Activated T-cell treated with anti-CD3 and anti-CD28 coated beads, Interleukin-2, amount 50 U/mL, for 4 hours (primary cell): ENCODE data around the gene SLC24A3. TPM values are rescaled to one million over a fixed set of nuclear protein-coding genes. Genes with fewer than 3 reads are reported as not detected.

Experiments
- ATAC-seq, 2 donors: fragments of 200-7000 bp; cut with Tn5 transposase; one replicate each; pipeline ENCODE4 v1.10.0; 2021
- DNase-seq: peaks from one replicate; pipeline ENCODE4 v3.0.0-alpha.2; 2020
- H3K27me3 Mint-ChIP-seq: one replicate; pipeline ENCODE4 v1.8.0; 2021; ENCODE audit warnings: low read depth, mixed read lengths
- H3K36me3 Mint-ChIP-seq: one replicate; pipeline ENCODE4 v1.8.0; 2022; ENCODE audit warnings: mixed read lengths; ENCODE audit not compliant: insufficient read depth
- H3K4me1 Mint-ChIP-seq: one replicate; pipeline ENCODE4 v1.8.0; 2021; ENCODE audit warnings: low read depth, mixed read lengths
- H3K4me3 Mint-ChIP-seq: one replicate; pipeline ENCODE4 v1.8.0; 2021; ENCODE audit warnings: mild to moderate bottlenecking, moderate library complexity, mixed read lengths
- H3K9me3 Mint-ChIP-seq: one replicate; pipeline ENCODE4 v1.8.0; 2021; ENCODE audit warnings: mixed read lengths
- total RNA-seq, 3 donors: library from RNA; stranded (reverse); gene quantifications; one replicate each; pipeline ENCODE4 v1.2.1, GENCODE V29; 2021

Gene SLC24A3
- total RNA-seq, 3 donors from 2014 or later = 0.05 to 0.10 TPM; not detected in 1

DNA sequence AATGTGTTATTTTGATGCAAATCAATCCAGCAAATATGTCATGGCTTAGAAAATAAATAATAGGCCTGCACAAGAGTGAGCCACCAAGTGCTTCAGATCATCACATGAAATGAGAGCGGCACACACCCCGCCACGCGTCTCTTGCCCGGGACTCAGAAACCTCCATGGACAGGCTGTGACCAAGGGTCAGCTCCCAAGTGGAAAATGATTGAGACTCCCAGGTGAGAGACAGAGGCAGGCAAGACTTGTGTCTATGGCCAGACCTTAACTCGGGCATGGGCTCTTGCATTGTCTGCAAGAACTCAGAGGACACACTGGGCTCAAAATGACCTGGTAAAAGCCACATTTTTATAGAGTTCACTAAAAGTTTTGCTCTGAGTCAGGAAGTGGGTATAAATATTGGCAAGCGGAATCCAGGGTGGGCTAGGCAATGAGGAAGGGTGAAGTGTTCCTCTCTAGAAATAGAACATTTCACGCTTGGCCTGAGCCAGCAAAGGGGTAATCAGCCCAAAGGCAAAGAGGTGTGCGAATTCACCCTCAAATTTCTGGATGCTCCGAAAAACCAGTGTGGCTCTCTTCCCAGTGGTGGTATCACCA is 514.9 kb downstream of the SLC24A3 start:
- no peaks in the 10 kb centered on the region for H3K9me3 Mint-ChIP-seq
- H3K4me1 Mint-ChIP-seq = no peaks in the 10 kb centered on the region
- DNase-seq (no peak), ATAC-seq (no peak)
- no peaks in the 10 kb centered on the region for H3K27me3 Mint-ChIP-seq
- no peak overlapping the region for H3K4me3 Mint-ChIP-seq
- no peaks in the 10 kb centered on the region for H3K36me3 Mint-ChIP-seq

DNA sequence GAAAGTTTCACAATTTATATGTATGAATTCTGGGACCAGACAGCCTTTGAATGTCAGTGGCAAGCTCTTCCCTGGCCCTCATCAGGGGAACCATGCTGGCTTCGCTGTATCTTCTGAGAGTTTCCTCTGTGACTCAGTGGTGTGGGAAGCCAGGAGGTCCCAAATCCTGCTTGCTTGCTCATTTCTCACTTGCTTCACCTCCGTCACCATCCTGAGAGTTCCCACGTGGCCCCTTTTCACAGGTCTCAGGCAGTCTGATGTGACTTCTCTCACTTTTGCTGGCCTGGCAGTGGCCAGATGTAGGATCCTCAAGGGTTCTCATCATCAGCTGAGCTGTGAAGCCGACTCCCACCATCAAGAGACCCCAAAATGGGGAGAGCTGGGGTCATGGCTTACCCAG is 517.2 kb downstream of the SLC24A3 start:
- no peak for ATAC-seq
- no peak for DNase-seq
- Mint-ChIP-seq H3K4me1 (no peaks in the 10 kb centered on the region), H3K27me3 (peaks cover 3% of the 10 kb centered on the region), H3K9me3 (no peaks in the 10 kb centered on the region), H3K36me3 (no peaks in the 10 kb centered on the region), H3K4me3 (no peak overlapping the region)

DNA sequence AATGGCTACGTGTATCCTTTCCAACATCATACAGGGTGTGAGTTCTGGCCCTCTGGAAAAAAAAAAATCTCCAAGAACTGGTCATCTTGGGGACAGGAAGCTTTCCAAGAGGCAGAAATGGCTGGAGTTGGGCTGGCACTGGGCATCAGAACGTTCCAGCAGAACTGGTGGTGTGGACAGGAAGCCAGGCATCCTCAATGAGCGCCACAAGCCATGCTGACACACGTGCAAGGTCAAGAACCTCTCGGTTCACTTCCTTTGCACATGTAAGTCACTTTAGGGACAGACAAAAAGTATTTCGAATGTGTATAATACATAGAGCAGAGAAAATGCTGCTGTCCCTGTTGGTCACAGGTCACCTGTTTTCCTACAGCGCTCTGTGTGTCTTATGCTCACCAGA is 518.3 kb downstream of the SLC24A3 start:
- Mint-ChIP-seq H3K4me1 (no peaks in the 10 kb centered on the region), H3K9me3 (no peaks in the 10 kb centered on the region), H3K36me3 (no peaks in the 10 kb centered on the region), H3K4me3 (no peak overlapping the region), H3K27me3 (peaks cover 3% of the 10 kb centered on the region)
- DNase-seq (no peak), ATAC-seq (no peak)

DNA sequence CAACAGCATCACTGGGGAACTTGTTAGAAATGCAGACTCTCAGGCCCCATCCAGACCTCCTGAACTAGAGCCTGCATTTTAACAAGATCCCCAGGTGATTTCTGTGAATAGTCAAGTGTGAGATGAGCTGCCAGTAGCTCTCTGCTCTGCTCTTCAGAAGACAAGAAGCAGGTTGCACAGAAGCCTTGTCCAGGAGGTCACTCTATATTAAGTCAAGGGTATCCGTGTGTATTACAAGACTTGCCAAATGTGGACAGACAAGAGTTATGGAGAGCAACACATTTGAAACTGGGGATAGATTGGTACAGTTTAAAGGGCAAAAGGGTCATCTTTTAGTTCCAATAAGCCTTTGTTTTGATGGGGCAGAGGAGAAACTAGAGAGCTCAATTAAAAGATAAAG is 522.4 kb downstream of the SLC24A3 start:
- Mint-ChIP-seq H3K4me1 (no peaks in the 10 kb centered on the region), H3K27me3 (peaks cover 5% of the 10 kb centered on the region), H3K36me3 (no peaks in the 10 kb centered on the region), H3K4me3 (no peak overlapping the region), H3K9me3 (no peaks in the 10 kb centered on the region)
- no peak for ATAC-seq
- no peak for DNase-seq

DNA sequence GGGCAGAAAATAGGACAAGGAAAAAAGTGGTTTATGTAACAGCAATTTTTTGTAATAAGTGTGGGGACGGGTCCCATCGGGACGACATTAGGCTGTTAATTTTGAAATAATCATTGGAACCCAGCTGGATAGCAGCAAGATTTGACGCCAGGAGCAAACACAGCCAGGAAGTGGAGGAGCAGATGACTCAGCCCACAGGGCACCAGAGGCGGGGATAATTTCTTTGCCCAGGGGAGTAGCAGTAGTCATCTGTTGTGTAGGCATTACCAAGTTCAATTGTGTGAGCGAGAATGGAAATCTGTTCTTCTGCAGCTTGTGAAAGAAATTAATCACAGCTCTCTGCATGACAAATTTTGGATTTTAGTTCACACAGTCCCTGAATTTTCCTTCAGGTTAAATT is 523.0 kb downstream of the SLC24A3 start:
- no peaks in the 10 kb centered on the region for H3K9me3 Mint-ChIP-seq
- DNase-seq (no peak), ATAC-seq (no peak)
- no peaks in the 10 kb centered on the region for H3K36me3 Mint-ChIP-seq
- H3K27me3 Mint-ChIP-seq = peaks cover 5% of the 10 kb centered on the region
- H3K4me1 Mint-ChIP-seq = no peaks in the 10 kb centered on the region
- H3K4me3 Mint-ChIP-seq = no peak overlapping the region

DNA sequence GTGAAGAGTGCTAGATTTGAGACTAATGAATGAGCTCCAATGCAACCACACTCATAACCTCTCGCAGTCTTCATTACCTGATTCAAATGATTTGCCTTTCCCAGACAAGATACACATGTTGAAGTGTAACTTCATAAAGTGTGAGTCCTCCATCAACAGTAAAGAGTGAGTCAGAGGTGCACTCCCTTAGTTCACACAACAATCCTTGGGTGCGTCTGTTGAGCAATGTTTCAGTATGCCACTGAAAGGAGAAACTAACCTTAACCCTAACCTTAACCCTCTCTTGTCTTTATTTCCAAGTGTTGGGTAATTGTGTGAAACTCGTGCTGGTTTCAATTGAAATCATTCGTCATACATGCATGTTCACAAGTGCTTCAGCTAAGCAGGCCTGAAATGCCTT is 524.6 kb downstream of the SLC24A3 start:
- H3K9me3 Mint-ChIP-seq = no peaks in the 10 kb centered on the region

DNA sequence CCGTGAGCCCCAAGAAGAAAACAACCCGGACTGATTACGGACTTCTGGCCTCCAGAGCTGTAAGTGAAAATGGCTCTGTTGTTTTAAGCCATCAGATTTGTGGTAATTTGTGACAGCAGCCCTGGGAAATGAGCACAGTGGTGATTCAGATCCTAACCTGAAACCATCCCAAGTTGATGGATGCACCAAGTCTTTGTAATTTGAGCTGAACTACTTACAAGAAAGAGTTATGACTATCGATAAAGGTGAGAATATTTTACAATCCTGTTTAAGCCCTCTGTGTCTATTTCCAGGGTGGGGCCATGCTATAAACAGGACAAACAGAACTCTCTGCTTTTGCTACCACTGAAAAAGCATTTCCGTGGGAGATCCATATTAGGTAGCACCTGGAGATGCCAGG is 526.5 kb downstream of the SLC24A3 start:
- no peak for ATAC-seq

More for the DNA sequence above, 524.6 kb downstream of the SLC24A3 start:
- DNase-seq (no peak), ATAC-seq (peak; percentile 77 to 78)
- Mint-ChIP-seq H3K4me1 (no peaks in the 10 kb centered on the region), H3K36me3 (no peaks in the 10 kb centered on the region), H3K4me3 (no peak overlapping the region), H3K27me3 (peaks cover 8% of the 10 kb centered on the region)

DNA sequence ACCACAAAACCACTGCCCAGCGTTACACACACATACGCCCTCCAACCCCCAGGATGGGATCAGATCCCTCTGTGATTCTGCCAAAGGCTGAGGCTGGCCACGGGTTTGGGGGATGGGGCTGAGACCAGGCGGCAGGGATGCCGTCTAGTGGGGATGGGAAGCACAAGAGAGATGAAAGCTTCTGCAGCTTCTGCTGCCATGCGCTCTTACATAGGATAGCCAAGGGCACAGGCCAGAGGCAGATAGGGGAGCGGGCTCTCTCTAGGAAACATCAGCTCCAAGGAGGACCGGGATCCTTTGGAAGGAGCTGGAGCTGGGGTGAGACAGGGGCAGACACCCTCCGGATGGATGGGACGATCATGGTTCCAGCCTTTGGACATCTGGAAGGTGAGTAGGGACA is 526.9 kb downstream of the SLC24A3 start:
- Mint-ChIP-seq H3K36me3 (no peaks in the 10 kb centered on the region), H3K4me1 (no peaks in the 10 kb centered on the region), H3K4me3 (no peak overlapping the region), H3K27me3 (peaks cover 12% of the 10 kb centered on the region), H3K9me3 (no peaks in the 10 kb centered on the region)
- no peak for ATAC-seq
- DNase-seq = no peak

More for the DNA sequence above, 526.5 kb downstream of the SLC24A3 start:
- Mint-ChIP-seq H3K4me3 (no peak overlapping the region), H3K9me3 (no peaks in the 10 kb centered on the region), H3K4me1 (no peaks in the 10 kb centered on the region), H3K36me3 (no peaks in the 10 kb centered on the region), H3K27me3 (peaks cover 12% of the 10 kb centered on the region)
- DNase-seq = no peak

DNA sequence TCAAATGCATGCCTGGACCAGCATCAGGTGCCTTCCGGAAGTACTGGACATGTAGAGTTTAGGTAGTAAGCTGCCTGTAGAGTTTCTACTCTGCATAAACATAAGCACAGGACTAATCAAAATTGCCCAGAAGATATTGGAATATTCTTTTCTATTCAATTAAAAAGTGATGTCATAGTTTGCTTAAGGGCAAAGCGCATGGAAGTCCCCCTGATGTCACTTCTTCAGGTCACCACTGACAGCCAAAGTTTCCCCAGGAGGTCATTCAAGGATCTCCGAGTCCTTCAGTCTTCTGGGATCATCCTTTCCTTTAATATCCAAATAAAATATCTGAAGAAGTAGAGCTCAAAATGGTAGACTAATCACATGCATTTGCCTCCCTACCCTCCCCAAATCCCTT is 528.1 kb downstream of the SLC24A3 start:
- no peak overlapping the region for H3K4me3 Mint-ChIP-seq
- DNase-seq (no peak), ATAC-seq (no peak)
- H3K4me1 Mint-ChIP-seq = no peaks in the 10 kb centered on the region
- peaks cover 12% of the 10 kb centered on the region for H3K27me3 Mint-ChIP-seq
- H3K36me3 Mint-ChIP-seq = no peaks in the 10 kb centered on the region
- H3K9me3 Mint-ChIP-seq = no peaks in the 10 kb centered on the region

DNA sequence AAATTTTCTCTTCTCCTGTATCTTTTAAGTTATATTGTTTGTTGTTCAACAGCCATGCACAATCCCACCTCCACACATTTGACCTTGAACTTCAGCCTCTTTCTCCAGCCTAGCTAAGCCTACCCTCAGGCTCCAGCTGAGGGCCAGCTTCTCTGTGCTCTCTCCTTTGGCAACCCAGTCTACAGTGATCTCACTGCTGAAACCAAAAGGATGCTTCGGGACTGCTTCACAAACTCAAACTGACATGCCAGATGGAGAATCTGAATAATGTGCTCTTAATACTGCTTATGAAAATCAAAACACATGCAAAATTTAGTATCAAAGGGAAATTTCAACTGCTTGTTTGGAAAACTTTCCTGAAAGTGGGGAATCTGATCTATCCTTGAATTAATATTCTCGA is 529.5 kb downstream of the SLC24A3 start:
- DNase-seq (no peak), ATAC-seq (no peak)
- H3K27me3 Mint-ChIP-seq = peaks cover 12% of the 10 kb centered on the region
- peaks cover 5% of the 10 kb centered on the region for H3K9me3 Mint-ChIP-seq
- no peak overlapping the region for H3K4me3 Mint-ChIP-seq
- H3K4me1 Mint-ChIP-seq = no peaks in the 10 kb centered on the region
- H3K36me3 Mint-ChIP-seq = no peaks in the 10 kb centered on the region

DNA sequence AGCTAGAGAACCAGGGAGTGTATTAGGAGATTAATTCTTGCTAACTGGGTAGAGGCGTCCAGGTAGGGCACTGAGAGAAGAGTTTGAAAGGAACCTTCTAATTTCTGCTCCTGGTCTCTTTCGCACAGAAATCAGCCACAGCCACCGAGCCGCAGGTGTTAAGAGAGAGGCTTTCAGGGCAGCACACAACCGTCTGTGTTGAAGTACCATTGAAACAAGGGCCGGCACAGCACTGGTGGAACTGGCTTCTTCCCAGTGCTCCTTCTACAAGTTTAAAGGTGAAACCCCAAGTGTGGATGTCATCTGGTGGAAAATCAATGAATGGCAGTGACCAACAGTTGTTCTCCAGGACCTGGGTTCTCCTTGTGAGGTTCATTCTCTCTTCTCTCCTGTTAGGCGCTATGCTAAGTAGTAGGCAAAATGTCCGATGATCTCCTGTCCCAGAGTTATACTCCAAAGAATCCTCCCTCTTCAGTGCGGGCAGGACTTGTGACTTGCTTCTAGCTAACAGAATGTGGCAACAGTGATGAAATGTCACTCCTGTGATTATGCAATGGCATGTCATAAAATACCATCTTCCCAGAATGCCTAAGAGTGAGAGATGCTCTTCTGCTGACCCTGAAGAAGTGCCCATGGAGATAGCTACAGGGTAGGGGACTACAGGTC is 530.7 kb downstream of the SLC24A3 start:
- Mint-ChIP-seq H3K4me3 (no peak overlapping the region), H3K27me3 (peaks cover 13% of the 10 kb centered on the region), H3K4me1 (no peaks in the 10 kb centered on the region), H3K9me3 (peaks cover 5% of the 10 kb centered on the region), H3K36me3 (no peaks in the 10 kb centered on the region)
- DNase-seq (no peak), ATAC-seq (no peak)

DNA sequence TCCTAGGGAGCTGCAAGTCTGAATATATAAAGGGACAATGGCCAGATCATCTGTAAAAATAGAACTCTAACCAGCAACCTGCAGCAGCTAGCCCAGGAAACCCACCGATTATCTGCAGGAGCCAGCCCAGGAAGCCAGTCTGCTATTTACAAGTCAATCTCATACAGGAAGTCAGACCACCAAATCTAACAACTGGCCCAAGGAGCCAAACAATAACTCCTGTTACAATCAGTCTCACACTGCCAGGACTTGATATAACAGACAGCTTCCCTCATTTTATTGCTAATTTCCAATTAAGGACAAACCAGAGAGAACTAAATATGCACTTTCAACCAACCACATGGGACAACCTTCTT is 531.2 kb downstream of the SLC24A3 start:
- Mint-ChIP-seq H3K9me3 (peaks cover 5% of the 10 kb centered on the region), H3K4me3 (no peak overlapping the region), H3K36me3 (no peaks in the 10 kb centered on the region), H3K4me1 (no peaks in the 10 kb centered on the region), H3K27me3 (peaks cover 13% of the 10 kb centered on the region)
- ATAC-seq (no peak), DNase-seq (no peak)

DNA sequence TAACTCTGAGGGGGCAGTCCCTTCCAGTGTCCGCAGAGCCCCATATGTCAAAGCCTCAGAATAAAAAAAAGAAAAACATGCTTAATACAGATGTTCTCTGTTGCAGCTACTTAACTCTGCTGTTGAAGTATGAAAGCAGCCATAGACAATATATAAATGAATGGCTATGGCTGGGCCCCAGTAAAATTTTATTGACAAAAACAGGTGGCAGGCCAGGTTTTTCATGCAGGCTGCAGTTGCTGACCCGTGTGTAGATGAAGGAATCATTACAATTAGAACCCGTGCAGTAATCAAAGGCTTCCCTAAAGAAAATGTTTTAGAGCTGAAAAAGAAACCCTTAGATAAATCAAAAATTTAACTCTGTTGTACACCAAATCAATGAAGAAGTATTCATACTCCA is 532.7 kb downstream of the SLC24A3 start:
- ATAC-seq = no peak
- H3K9me3 Mint-ChIP-seq = peaks cover 5% of the 10 kb centered on the region
- H3K4me1 Mint-ChIP-seq = no peaks in the 10 kb centered on the region

DNA sequence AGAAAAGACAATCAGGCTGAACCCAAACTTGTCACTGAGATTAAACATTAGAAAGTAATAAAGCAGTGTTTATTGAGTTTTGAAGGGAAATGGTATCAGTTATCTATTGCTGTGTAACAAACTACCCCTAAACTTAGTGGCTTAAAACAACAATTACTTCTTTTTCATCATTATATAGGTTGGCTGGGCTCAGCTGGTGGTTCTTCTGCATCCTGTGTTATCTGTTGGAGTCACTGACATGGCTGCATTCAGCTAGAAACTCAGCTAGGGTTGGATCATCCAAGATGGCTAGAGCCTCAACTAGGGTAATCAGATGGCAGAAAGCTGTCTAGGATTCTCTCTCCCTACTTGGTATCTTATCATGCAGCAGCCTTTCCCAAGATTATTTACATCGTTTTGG is 533.1 kb downstream of the SLC24A3 start:
- ATAC-seq = no peak
- Mint-ChIP-seq H3K4me1 (no peaks in the 10 kb centered on the region), H3K27me3 (peaks cover 12% of the 10 kb centered on the region), H3K36me3 (no peaks in the 10 kb centered on the region), H3K9me3 (peaks cover 5% of the 10 kb centered on the region), H3K4me3 (no peak overlapping the region)
- DNase-seq = no peak

More for the DNA sequence above, 532.7 kb downstream of the SLC24A3 start:
- H3K4me3 Mint-ChIP-seq = no peak overlapping the region
- peaks cover 11% of the 10 kb centered on the region for H3K27me3 Mint-ChIP-seq
- no peak for DNase-seq
- H3K36me3 Mint-ChIP-seq = no peaks in the 10 kb centered on the region

DNA sequence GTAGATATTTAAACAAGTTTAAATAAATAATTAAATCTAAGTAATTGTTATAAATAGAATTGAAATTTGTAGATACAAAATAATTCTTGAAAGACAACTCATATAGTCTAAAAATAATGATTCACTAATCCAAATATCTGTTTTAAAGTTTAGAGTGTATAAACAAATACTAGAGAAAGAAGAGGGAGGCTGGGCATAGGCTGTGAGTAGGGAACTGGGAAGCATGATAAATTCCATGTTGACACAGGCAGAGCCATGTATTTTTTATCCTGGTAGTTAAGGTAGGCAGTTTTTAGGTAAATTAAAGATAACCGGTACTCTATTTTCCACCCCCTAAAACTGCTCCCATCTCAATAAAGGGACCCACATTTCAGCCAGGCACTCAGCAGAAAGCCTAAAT is 534.0 kb downstream of the SLC24A3 start:
- Mint-ChIP-seq H3K9me3 (peaks cover 5% of the 10 kb centered on the region), H3K4me3 (no peak overlapping the region), H3K27me3 (peaks cover 14% of the 10 kb centered on the region), H3K4me1 (no peaks in the 10 kb centered on the region), H3K36me3 (no peaks in the 10 kb centered on the region)
- ATAC-seq (no peak), DNase-seq (no peak)
